ENCODE measurements around the gene UBE2A.

The UBE2A gene

DNA sequence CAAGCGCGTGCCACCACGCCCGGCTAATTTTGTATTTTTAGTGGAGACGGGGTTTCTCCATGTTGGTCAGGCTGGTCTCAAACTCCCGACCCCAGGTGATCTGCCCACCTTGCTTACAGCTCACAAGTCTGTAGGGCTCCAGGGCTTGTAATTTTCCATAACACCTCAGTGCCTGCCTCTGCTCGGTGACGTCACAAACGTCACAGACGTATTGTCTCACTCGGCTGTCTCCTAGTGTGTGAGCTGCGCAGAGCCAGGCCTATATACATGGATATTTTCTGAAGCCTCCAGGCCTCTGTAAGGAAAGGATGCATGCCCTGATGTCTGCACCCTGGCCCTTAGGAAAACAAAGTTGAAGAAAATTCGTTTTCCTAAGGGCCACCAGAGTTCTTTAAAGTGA, 40.4 kb downstream of the UBE2A start:
- DNase-seq = no peak

DNA sequence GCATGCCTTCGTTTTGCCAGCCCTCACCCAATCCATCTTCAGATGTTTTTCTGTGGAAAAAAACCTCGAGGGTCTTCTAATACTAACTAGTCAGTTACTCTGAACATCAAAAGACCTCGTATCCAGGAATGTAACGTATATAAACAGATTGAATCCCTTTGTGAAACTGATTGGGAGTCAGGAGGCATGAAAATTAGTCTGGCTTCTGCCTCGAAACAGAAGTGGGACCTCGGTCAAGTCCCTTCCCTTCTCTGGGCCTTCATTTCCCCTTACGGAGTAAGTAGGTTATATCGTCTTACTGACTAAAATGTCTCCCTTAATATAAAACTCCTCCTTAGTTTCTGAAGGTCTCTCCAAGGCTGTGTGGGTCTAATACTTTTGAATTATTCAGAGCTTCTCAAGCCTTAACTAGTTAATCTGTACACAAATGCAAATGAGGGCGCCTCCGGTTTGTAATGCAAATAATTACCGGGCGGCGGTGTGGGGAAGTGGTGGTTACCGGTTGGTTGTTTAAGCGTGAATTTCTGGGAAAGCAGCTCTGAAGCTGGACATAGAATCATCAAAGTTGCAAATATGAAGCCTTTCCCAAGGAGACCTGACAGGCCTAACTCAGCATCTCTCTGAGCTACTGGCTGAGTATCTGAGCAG, 43.3 kb downstream of the UBE2A start:
- no peak for DNase-seq

DNA sequence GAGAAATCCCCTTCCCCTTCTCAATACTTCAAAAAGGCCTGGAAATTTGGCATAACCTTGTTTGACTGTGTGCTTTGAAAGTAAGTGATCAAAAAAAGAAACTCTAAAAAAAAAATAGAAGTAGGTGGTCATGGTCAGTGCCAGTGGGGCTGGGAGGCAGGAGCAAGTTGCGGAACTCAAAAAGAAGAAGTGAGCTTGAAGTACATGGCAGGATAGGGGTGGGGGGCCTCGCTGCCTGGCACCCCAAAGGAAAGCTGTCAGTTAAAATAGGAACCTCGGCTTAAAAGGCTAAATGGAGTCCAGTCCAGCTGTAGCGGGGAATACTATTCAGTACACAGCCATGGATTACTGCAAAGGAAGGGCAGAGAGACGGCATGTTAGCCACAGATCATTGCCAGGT, 44.1 kb downstream of the UBE2A start:
- DNase-seq = no peak

DNA sequence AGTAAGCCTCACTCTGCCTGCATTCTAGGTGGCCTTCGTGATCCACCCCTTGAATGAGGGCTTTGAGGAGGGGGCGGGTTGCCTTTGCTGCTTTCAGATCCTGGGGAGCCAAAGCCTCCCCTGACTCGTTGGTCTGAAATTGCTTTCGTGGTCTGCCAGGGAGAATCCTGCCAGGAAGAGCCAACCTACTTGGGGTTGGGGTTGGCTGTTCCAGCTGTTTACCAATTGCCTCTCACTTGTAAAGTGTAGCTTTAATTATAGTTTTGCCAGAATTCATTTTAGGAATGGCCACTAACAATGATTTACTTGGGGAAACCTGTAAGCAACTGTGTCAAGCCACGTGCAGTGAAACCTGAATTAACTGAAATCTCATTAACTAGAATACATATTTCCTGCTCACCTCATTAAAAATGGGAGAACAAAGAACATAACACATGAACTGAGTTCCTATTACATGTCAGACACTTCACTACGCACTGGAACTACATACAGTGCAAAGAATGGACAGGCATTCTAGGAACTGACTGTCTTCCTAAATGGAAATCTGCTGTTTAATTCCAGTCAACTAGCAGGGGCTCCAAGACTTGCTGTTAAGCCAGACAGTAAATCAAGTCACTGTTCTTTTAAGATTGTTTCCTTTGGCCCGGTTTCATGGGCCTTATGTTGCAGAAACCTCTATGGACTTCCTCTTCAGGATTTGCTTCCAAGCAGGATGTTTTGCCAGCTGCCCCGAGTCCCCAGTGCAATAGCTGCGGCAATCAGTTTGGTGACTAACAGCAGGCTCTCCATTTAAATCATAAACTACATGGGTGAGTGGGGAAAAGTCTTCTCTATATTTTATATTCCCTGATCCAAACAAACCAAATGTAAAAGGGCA, 48.2 kb downstream of the UBE2A start:
- DNase-seq = no peak

DNA sequence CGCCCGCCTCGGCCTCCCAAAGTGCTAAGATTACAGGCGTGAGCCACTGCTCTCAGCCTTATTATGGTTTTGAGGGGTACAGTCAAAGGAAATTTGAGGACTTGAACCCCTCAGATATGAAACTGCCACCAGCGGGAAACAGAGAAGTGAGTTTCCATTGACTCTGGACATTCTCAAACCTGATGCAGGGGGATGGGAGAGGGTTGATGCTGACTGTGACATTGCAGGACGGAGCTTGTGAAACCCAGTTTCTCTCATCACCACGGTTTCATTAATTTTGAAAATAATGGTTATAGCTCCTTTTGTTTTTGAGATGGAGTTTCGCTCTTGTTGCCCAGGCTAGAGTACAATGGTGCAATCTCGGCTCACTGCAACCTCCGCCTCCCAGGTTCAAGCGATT, 50.1 kb downstream of the UBE2A start:
- DNase-seq = no peak

DNA sequence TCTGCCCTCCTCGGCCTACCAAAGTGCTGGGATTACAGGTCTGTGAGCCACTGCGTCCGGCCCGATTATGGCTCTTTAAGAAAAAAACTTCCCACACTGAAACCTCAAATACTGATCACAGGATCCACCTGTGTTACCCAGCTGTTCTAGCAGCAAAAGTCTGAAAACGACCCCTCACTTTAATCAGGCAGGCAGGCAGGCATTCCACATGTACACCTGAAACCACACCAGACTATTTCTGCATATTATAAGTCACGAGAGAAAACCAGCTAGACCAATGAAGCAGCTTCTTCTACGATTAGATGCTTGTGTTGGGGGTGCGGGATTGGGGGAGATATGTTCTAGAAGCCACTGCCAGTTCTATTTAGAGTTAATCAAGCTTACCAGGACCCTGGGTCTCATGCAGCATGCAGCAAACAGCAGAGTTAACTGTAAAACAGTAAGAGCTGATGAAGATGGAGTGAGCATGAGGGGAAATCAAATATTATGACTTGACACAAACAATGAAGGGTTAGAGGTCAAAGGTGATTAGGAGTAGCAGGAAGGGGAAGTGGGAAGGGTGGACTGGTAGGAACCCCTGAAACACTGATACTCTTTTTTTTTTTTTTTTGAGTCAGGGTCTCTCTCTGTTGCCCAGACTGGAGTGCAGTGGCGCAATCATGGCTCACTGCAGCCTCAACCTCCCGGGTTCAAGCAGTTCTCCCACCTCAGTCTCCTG, 50.7 kb downstream of the UBE2A start:
- no peak for DNase-seq

DNA sequence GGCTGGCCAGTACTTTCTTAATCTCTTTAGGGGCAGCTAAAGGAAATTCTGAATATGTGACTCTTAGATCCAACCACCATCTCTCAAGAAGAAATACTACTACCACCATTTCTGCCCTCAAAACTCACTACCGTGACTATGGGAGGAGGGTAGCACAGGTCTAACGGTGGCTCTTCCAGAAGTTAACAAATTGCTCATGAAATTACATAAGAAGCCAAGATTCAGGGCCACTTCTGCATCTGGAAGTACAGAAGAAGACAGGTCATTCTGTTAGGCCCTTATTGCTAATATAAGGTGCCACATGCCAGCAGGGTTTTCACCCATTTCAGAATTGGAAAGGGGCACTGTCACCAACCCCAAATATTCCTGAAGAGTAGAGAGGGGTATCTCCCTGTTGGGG, 51.5 kb downstream of the UBE2A start:
- DNase-seq = no peak

Data from NCI-H1694 (cell line).